Mesendoderm (in vitro differentiated cells): ENCODE data around the gene F12.

Experiments used
- DNase-seq: peaks from one replicate; pipeline ENCODE4 v3.0.0; 2013
- H2AK5ac ChIP-seq: 2 replicates; pipeline ENCODE4 v1.6.1; 2013; ENCODE audit warnings: low read length, inconsistent platforms
- H2BK120ac ChIP-seq: 2 replicates; pipeline ENCODE4 v1.6.1; 2013; ENCODE audit warnings: low read depth, mild to moderate bottlenecking, low read length, moderate library complexity, mixed read lengths
- H2BK15ac ChIP-seq: replicated peaks from 2 replicates; pipeline ENCODE4 v1.6.1; 2013; ENCODE audit warnings: low read depth, mild to moderate bottlenecking, moderate library complexity
- H2BK5ac ChIP-seq: 2 replicates; pipeline ENCODE4 v1.6.1; 2013; ENCODE audit warnings: low read length, inconsistent platforms
- H3K18ac ChIP-seq: 2 replicates; pipeline ENCODE4 v1.6.1; 2013; ENCODE audit warnings: mild to moderate bottlenecking, low read length, mixed read lengths
- H3K23ac ChIP-seq: one replicate; pipeline ENCODE4 v1.6.1; 2013; ENCODE audit warnings: low read length
- H3K27ac ChIP-seq: 2 replicates; pipeline ENCODE4 v1.5.1; 2013; ENCODE audit warnings: low read depth, mild to moderate bottlenecking, inconsistent platforms, low read length, moderate library complexity
- H3K27me3 ChIP-seq: 2 replicates; pipeline ENCODE4 v1.6.1; 2013; ENCODE audit warnings: low read length, control low read depth, mild to moderate bottlenecking, inconsistent platforms; ENCODE audit not compliant: insufficient read depth, poor library complexity
- H3K36me3 ChIP-seq: 2 replicates; pipeline ENCODE4 v1.6.1; 2013; ENCODE audit warnings: low read length, inconsistent platforms; ENCODE audit not compliant: control insufficient read depth, insufficient read depth
- H3K4ac ChIP-seq: one replicate; pipeline ENCODE4 v1.6.1; 2013; ENCODE audit warnings: low read depth, mild to moderate bottlenecking, low read length, moderate library complexity
- H3K4me1 ChIP-seq: 2 replicates; pipeline ENCODE4 v1.6.1; 2013; ENCODE audit warnings: low read depth, low read length, inconsistent platforms; ENCODE audit not compliant: control insufficient read depth
- H3K4me2 ChIP-seq: 2 replicates; pipeline ENCODE4 v1.6.1; 2013; ENCODE audit warnings: low read length
- H3K4me3 ChIP-seq: 2 replicates; pipeline ENCODE4 v1.5.1; 2013; ENCODE audit warnings: mild to moderate bottlenecking, low read length
- H3K56ac ChIP-seq: one replicate; pipeline ENCODE4 v1.6.1; 2013; ENCODE audit warnings: low read length
- H3K79me1 ChIP-seq: 2 replicates; pipeline ENCODE4 v1.6.1; 2013; ENCODE audit warnings: low read length, inconsistent platforms
- H3K79me2 ChIP-seq: 2 replicates; pipeline ENCODE4 v1.6.1; 2013; ENCODE audit warnings: mild to moderate bottlenecking, low read length; ENCODE audit not compliant: control insufficient read depth, insufficient read depth
- H3K9ac ChIP-seq: 2 replicates; pipeline ENCODE4 v1.6.1; 2013; ENCODE audit warnings: low read length, inconsistent platforms
- H4K5ac ChIP-seq: one replicate; pipeline ENCODE4 v1.6.1; 2013; ENCODE audit warnings: low read length
- H4K8ac ChIP-seq: one replicate; pipeline ENCODE4 v1.6.1; 2013; ENCODE audit warnings: low read depth, mild to moderate bottlenecking, control low read depth, low read length, moderate library complexity
- WGBS: extraction: QIAGEN DNeasy Blood & Tissue Kit; methylation state at CpG from one replicate; pipeline ENCODE4 v1.1.7; 2013; ENCODE audit warnings: low lambda C conversion rate, missing lambda C conversion rate; ENCODE audit not compliant: insufficient coverage; ENCODE audit errors: extremely low coverage; 5-methylcytosine and 5-hydroxymethylcytosine counted together

F12 gene

GRCh38 chr5:177366528-177367322 lies 42.6 kb downstream of the F12 start:
- H3K4me2 ChIP-seq = peak overlapping the region; percentile 85
- H2BK5ac ChIP-seq = peak overlapping the region; percentile 35
- peak; percentile 96 for DNase-seq
- no peaks in the 10 kb centered on the region for H3K36me3 ChIP-seq
- peaks cover 12% of the 10 kb centered on the region for H3K4me1 ChIP-seq
- H3K23ac ChIP-seq = peak overlapping the region; percentile 83
- H3K9ac ChIP-seq = peak overlapping the region; percentile 90
- H2BK15ac ChIP-seq = no peak overlapping the region
- H3K18ac ChIP-seq = peak overlapping the region; percentile 34
- no peaks in the 10 kb centered on the region for H3K79me2 ChIP-seq
- H4K8ac ChIP-seq = no peak overlapping the region
- peak overlapping the region; percentile 4 for H3K4ac ChIP-seq
- peak overlapping the region; percentile 97 for H3K56ac ChIP-seq
- no peak overlapping the region for H2BK120ac ChIP-seq
- peak overlapping the region; percentile 45 for H2AK5ac ChIP-seq
- H4K5ac ChIP-seq = no peak overlapping the region
- H3K27ac ChIP-seq = peak overlapping the region; percentile 18
- H3K79me1 ChIP-seq = no peaks in the 10 kb centered on the region
- H3K4me3 ChIP-seq = peak overlapping the region; percentile 43
- WGBS = no CpG with 5 or more reads among the region's 36 CpGs
- H3K27me3 ChIP-seq = no peaks in the 10 kb centered on the region

- Histone ChIP-seq H3K4ac (no peak overlapping the region), H3K79me1 (no peaks in the 10 kb centered on the region), H4K8ac (no peak overlapping the region), H3K27me3 (no peaks in the 10 kb centered on the region), H3K27ac (peak overlapping the region; percentile 18), H3K23ac (peak overlapping the region; percentile 83), H3K56ac (peak overlapping the region; percentile 97), H3K36me3 (no peaks in the 10 kb centered on the region), H3K9ac (peak overlapping the region; percentile 90), H3K4me2 (peak overlapping the region; percentile 45), H2AK5ac (peak overlapping the region; percentile 45), H3K4me1 (peaks cover 9% of the 10 kb centered on the region), H3K4me3 (no peak overlapping the region), H3K18ac (no peak overlapping the region), H2BK15ac (no peak overlapping the region), H2BK5ac (peak overlapping the region; percentile 25), H3K79me2 (no peaks in the 10 kb centered on the region), H2BK120ac (no peak overlapping the region), H4K5ac (no peak overlapping the region)
- no CpG with 5 or more reads among the region's 14 CpGs for WGBS
- DNase-seq = no peak
These were observed 43.4 kb downstream of the F12 start for GRCh38 chr5:177365845-177366527.

GRCh38 chr5:177364159-177364962 lies 45.0 kb downstream of the F12 start:
- Histone ChIP-seq H2BK120ac (no peak overlapping the region), H3K4me3 (no peak overlapping the region), H3K27ac (no peak overlapping the region), H3K4me1 (peaks cover 6% of the 10 kb centered on the region), H3K56ac (no peak overlapping the region), H3K18ac (no peak overlapping the region), H3K79me1 (no peaks in the 10 kb centered on the region), H3K27me3 (no peaks in the 10 kb centered on the region), H4K8ac (no peak overlapping the region), H4K5ac (no peak overlapping the region), H3K79me2 (no peaks in the 10 kb centered on the region), H2AK5ac (no peak overlapping the region), H3K4ac (no peak overlapping the region), H3K9ac (no peak overlapping the region), H3K36me3 (no peaks in the 10 kb centered on the region), H3K4me2 (no peak overlapping the region), H3K23ac (no peak overlapping the region), H2BK15ac (no peak overlapping the region), H2BK5ac (no peak overlapping the region)
- no peak for DNase-seq
- no CpG with 5 or more reads among the region's 11 CpGs for WGBS

GRCh38 chr5:177363565-177363964 lies 45.8 kb downstream of the F12 start:
- Histone ChIP-seq H3K56ac (peak overlapping the region; percentile 43), H3K27me3 (no peaks in the 10 kb centered on the region), H3K79me1 (no peaks in the 10 kb centered on the region), H3K4ac (no peak overlapping the region), H3K27ac (no peak overlapping the region), H3K18ac (no peak overlapping the region), H3K23ac (no peak overlapping the region), H2BK5ac (no peak overlapping the region), H4K5ac (no peak overlapping the region), H3K9ac (no peak overlapping the region), H2BK120ac (no peak overlapping the region), H3K79me2 (no peaks in the 10 kb centered on the region), H2AK5ac (no peak overlapping the region), H3K4me1 (peaks cover 6% of the 10 kb centered on the region), H4K8ac (no peak overlapping the region), H3K36me3 (no peaks in the 10 kb centered on the region), H3K4me3 (no peak overlapping the region), H2BK15ac (no peak overlapping the region), H3K4me2 (peak overlapping the region; percentile 55)
- WGBS = no CpG with 5 or more reads among the region's 10 CpGs
- DNase-seq = no peak

GRCh38 chr5:177362610-177363507 lies 46.5 kb downstream of the F12 start:
- Histone ChIP-seq H2AK5ac (no peak overlapping the region), H3K4me3 (peak overlapping the region; percentile 56), H3K9ac (peak overlapping the region; percentile 86), H2BK5ac (no peak overlapping the region), H3K18ac (no peak overlapping the region), H3K4me1 (peaks cover 6% of the 10 kb centered on the region), H4K5ac (no peak overlapping the region), H4K8ac (no peak overlapping the region), H2BK15ac (no peak overlapping the region), H3K4me2 (peak overlapping the region; percentile 96), H3K23ac (no peak overlapping the region), H3K4ac (no peak overlapping the region), H3K27ac (no peak overlapping the region), H3K79me1 (no peaks in the 10 kb centered on the region), H3K56ac (peak overlapping the region; percentile 95), H3K36me3 (no peaks in the 10 kb centered on the region), H2BK120ac (no peak overlapping the region), H3K79me2 (no peaks in the 10 kb centered on the region), H3K27me3 (no peaks in the 10 kb centered on the region)
- WGBS = no CpG with 5 or more reads among the region's 59 CpGs
- peak; percentile 67 for DNase-seq
